ENCODE data around the gene SLC25A5. TPM values are rescaled to one million over a fixed set of nuclear protein-coding genes. Genes with fewer than 3 reads are reported as not detected.

The SLC25A5 gene
- total RNA-seq, 4 donors from 2014 or later: 122 to 195 (median 147) TPM

DNA sequence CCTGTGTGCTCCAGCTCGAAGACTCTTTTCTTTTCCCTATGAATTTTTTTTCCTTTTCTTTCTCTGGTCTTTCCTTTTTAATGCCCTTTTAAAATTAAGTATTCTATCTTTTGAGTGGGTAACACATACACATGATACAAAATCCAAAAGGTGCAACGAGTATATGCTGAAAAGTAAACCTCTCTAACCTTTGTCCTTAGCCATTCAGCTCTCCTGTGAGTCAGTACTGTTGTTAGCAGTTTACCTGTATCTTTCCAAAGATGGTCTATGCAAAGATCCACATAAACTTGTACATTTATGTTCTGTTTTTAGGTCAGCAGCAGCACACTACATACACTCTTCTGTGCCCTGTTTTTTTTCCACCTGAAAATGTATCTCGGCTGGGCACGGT is 40.5 kb upstream of the SLC25A5 start:
- TF ChIP-seq, protein P1, sequence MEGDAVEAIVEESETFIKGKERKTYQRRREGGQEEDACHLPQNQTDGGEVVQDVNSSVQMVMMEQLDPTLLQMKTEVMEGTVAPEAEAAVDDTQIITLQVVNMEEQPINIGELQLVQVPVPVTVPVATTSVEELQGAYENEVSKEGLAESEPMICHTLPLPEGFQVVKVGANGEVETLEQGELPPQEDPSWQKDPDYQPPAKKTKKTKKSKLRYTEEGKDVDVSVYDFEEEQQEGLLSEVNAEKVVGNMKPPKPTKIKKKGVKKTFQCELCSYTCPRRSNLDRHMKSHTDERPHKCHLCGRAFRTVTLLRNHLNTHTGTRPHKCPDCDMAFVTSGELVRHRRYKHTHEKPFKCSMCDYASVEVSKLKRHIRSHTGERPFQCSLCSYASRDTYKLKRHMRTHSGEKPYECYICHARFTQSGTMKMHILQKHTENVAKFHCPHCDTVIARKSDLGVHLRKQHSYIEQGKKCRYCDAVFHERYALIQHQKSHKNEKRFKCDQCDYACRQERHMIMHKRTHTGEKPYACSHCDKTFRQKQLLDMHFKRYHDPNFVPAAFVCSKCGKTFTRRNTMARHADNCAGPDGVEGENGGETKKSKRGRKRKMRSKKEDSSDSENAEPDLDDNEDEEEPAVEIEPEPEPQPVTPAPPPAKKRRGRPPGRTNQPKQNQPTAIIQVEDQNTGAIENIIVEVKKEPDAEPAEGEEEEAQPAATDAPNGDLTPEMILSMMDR (IDR thresholded peaks at IDR 0.05; ENCODE audit: low read depth): no peak

DNA sequence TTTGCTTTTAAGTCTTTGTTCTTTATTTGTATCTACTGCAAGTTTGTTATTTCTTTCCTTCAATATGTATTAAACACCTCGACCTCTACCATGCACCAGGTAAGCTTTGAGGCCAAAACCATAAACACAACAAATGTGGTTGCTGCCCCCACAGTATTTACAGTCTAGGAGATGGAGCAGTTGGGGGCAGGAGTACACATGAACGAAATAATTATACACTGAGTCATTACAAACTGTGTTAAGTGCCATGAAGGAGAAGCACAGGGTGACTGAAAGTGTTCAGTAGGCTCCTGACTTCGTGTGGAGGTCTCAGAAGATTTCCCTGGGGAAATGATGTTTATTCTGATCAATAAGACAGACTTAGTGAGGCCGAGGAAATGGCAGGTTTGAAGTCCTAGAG is 38.8 kb upstream of the SLC25A5 start:
- TF ChIP-seq, protein P1 (IDR thresholded peaks at IDR 0.05; ENCODE audit: low read depth): no peak

- TF ChIP-seq, protein P1 (IDR thresholded peaks at IDR 0.05; ENCODE audit: low read depth): no peak
These were observed 26.0 kb upstream of the SLC25A5 start for GRCh38 chrX:119442286-119442685.

GRCh38 chrX:119453202-119453601 is 15.0 kb upstream of the SLC25A5 start:
- TF ChIP-seq, protein P1 (IDR thresholded peaks at IDR 0.05; ENCODE audit: low read depth): no peak

- TF ChIP-seq, protein P1 (IDR thresholded peaks at IDR 0.05; ENCODE audit: low read depth): no peak
These were observed 13.0 kb upstream of the SLC25A5 start for GRCh38 chrX:119455264-119455663.

- TF ChIP-seq, protein P1 (IDR thresholded peaks at IDR 0.05; ENCODE audit: low read depth): no peak
These were observed 9.1 kb upstream of the SLC25A5 start for GRCh38 chrX:119459181-119459580.

DNA sequence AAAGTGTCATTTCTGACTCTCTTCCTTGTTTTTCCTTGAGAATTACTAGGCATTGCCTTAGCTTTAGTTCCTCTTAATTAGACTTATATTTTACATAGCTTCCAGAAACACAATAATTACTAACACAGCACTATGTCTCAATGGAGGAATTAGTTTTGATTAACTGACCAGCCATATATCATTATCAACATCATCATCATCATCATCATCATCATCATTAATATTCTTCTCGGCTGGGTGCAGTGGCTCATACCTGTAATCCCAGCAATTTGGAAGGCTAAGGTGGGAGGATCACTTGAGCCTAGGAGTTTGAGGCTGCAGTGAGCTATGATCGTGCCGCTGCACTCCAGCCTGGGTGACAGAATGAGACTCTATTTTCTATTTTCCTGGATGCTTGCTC is 2.7 kb upstream of the SLC25A5 start:
- TF ChIP-seq, protein P1 (IDR thresholded peaks at IDR 0.05; ENCODE audit: low read depth): no peak
